Activated gamma-delta T cell (primary cell): ENCODE measurements around the gene NOL4L.
"Not testable (repeated sequence)": the region's sequence is repeated elsewhere in the genome, so short reads cannot be mapped to it uniquely, and the experiment has no call there.

Experiments used
- DNase-seq: peaks from one replicate; lab custom pipeline; 2025; lab: John Stamatoyannopoulos, UW

NOL4L gene

DNA sequence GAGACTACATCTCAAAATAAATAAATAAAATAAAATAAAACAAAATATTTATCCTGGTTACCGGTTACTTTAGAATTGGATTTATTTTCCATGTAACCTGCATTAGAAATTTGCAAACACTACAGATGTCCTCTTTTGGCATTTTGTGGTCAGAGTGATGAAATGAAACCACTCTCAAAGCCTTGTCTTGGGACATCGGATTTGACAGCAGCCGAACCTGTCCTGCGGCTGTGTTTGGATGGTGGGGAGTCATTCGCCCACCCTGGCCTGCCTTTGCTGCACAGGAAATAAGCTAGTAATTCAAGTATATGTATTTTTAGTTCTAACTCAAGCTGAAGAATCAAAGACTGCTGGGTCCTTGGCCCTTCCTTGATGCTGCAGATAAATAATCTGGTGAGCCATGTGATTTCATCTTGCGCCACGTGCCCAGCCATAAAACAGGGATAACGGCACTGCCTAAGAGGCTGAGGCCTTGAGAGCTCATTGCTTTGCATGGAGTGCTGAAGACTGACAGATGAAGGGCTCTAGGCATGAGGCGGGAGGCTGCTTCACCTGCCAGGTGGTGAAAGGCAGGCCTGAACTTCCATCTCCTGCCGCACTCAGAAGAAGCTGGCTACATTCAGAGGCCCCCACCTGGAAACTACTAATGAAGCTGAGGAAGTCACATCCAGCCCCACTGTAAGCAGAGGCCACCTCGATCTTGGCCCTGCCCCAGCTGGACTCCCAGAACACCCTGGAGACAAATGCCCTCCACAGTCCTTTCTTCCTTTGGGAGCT is 76.9 kb downstream of the NOL4L start:
- DNase-seq = no peak

DNA sequence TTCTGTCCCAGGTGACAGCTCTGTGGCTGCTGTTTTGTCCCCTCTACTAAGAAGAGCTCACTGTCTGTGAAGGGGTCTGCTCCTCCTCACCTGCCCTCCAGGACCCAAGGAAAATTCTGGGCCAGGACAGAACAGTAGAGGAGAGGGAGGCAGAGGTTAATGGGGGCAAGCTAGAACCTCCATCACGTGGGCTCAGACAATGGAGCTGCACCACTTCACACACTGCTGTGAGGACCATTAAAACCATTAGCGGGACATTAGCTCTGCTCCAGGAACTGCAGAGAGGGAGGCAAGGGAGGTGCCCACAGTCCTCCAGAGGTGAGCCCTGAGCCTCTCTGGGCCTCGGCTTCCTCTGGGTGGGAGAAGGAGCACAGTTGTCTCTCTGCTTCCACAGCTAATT is 78.4 kb downstream of the NOL4L start:
- no peak for DNase-seq

DNA sequence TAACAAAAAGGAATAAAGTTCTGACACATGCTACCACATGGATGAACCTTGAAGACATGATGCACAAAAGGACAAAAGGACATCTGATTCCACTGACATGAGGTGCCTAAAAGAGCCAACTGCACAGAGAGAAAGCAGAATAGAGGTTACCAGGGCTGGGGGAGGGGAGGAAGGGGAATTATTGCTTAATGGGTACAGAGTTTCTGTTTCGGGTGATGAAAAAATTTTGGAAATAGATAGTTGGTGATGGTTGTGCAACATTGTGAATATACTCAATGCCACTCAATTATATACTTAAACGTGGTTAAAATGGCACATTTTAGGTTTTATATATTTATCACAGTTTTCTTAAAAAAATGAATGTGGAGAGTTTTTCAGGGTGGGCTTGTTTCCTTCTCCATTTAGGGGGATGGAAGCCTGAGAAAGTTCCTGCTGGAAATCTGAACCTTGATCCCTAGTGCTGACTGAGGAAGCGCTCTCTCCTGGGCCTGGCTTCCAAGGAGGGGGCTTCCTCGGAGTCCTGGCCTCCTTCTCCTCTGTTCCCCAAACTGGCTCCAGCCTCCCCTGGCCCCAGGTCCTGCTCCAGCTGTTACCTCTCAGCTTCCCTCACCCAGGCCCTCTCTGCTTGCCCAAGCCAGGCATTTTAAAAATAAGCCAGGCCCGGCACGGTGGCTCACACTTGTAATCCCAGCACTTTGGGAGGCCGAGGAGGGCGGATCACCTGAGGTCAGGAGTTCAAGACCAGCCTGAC is 79.2 kb downstream of the NOL4L start:
- DNase-seq = no peak

DNA sequence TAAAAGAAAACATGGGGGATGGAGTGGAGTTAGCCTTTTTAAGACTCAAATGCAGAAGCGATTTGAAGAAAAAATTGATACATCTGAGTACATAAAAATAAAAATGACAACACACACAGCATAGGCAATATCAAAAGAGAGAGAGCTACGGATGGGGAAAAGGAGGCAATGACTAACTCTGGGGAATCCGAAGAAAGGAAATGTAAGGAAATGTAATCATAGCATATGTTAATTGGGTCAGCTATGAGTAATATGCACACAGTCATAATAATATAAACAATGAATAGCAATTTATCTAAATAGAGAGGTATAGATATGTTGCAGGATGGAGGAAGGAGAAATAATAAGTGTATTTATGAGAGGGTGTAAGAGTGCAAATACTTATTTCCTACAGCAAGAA is 83.4 kb downstream of the NOL4L start:
- no peak for DNase-seq

DNA sequence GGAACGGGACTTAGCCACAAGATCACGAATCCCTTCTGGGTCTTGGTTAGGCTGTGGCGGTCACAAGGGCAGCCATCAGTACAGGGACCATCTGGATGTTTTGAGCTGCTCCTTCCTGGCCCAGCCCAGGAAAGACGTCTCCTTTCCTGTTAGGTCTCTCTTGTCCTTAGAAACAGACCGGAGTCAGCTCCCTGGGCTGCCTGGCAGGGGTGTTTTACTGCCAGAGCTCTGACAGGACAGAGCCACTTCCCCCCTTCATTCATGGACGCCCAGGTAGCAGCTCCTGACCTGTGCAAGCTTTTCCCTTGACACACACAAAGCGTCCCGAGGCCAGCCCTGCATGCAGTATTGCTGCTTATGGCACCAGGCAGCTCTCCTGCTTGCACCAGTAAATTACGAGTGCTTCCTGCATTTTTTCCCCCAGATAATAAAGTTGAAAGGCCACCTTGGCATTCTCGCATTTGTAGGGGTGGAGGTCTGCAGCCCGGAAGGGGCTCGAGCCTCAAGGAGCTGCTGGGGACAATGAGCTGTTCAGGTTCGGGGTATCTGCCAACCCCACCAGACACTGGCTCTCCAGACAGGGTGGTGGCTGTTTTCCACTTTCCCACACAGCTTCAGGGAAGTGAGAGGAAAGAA is 87.4 kb downstream of the NOL4L start:
- DNase-seq = no peak

DNA sequence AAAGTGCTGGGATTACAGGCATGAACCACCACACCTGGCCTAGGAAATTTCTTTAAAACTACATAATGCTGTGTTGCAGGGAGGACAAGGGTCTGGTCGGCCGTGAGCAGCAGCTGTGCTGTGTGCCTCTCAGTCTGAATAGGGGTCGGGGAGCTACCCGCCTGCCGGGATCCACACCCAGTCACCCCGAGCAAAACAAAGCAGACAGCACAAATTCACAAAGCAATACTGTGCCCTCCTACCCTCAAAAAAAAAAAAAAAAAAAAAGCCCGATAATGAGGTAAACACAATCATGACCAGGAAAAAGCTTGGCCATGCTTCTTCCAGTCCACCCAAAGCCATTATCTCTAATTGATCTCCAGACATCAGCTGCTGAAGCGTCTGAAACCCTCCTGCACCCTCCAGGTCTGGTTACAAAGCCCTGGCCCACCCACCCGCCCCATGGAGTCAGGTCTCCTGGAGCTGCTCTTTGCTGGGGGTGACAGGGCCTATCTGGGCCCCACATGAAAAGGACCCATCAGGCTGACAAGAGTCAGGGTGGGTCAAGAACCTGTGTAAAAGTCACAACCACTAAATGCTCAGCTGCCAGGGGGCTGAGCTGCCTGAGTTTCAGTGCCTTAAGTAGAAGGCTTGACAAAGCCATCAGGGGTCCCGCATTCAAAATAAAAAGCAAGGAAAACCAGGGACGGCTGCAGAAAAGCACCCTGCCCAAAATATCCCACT is 88.2 kb downstream of the NOL4L start:
- DNase-seq = no peak

DNA sequence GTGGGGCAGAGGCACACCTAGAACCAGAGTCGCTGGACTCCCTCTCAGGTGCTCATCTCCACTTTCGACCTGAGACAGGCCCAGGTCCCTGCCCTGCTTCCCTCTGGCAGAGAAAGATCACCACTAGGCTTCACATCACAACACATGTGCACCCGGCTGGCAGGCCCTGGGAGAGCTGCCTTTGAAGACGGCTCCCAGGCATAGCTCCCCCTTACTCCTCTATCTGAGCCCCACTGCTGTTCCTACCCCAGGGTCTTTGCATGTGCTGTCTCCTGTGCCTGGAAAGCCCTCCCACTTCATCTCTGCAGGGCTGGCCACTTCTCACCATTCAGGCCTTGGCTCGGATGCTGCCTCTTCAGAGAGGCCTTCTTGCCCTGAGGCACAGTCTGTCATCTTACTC is 89.2 kb downstream of the NOL4L start:
- DNase-seq = no peak

DNA sequence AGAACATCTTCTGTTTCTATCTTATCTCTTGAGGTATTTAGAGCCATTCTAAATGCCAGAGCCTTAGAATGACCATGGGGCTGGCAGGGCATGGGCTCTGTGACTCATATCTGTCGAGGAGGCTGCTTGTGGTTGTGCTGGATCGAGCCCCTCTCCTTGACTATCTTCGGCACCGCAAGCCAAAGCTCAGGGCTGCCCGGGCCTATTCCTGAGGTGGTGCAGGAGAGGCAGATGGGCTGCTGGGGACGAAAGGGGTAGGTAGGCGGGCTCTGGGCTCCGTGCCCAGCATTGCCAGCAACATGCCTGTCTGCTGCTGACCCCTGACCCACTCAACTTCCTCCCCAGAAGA is 89.9 kb downstream of the NOL4L start:
- no peak for DNase-seq

DNA sequence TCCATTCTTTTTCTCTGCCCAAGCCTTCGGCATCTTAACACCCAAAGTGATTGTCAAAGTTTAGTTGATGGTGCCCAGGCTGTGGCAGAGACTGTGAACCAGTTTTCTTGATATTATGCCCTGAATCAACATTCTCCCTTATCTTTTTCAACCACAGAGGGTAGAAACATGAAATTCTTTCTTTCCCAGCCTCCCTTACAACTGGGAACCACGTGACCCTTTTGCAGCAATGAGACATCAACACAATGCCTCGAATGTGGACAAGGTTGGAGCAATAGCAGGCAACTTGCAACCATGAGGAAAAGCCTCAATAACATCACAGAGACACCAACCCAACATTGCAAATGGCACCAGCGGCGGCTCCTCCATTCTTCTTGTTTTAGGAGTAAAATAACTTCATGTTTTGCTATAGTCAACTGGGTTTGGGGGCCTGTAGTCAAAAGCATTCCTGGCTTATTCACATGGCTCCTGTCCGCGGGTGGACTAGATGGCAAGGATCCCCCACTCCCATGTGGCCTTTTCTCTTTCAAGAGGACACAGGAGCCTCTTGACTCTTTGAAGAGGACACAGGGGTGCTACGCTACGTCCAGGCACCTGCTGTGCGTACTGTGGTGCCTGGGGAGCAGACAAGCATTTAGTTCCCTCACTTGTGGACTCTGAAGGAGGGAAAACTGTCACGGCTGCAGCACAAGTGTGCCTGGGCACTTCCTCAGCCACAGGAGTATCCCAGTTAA is 90.5 kb downstream of the NOL4L start:
- DNase-seq = no peak

DNA sequence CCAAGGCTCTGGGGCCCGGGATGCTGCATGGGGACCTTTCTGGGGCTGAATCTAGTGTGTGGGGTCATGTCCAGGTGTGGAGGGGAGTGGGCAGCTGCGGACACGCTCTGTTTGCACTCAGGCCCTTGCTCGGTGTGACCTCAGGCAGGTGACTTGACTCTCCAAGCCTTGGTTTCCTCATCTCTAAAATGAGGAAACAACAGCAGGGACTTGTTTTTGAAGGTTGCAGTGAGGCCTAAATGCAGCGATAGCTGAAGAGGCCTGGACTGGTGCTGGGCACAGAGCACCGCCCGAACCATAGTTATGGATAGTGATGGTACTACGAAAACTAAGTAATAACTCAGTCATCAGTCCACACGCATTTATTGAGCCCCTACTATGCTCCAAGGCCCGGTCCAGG is 91.8 kb downstream of the NOL4L start:
- no peak for DNase-seq

DNA sequence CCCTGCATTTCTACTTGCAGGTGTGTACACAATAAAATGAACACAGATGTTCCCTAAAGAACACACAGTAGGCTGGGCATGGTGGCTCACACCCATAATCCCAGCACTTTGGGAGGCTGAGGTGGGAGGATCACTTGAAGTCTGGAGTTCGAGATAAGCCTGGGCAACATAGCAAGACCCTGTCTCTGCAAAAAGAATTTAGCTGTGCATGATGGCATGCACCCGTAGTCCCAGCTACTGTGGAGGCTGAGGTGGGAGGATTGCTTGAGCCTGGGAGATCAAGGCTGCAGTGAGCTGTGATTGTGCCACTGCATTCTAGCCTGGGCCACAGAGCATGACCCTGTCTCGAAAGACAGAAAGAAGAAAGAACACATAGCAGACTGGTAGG is 93.4 kb downstream of the NOL4L start:
- DNase-seq = not testable (repeated sequence)

DNA sequence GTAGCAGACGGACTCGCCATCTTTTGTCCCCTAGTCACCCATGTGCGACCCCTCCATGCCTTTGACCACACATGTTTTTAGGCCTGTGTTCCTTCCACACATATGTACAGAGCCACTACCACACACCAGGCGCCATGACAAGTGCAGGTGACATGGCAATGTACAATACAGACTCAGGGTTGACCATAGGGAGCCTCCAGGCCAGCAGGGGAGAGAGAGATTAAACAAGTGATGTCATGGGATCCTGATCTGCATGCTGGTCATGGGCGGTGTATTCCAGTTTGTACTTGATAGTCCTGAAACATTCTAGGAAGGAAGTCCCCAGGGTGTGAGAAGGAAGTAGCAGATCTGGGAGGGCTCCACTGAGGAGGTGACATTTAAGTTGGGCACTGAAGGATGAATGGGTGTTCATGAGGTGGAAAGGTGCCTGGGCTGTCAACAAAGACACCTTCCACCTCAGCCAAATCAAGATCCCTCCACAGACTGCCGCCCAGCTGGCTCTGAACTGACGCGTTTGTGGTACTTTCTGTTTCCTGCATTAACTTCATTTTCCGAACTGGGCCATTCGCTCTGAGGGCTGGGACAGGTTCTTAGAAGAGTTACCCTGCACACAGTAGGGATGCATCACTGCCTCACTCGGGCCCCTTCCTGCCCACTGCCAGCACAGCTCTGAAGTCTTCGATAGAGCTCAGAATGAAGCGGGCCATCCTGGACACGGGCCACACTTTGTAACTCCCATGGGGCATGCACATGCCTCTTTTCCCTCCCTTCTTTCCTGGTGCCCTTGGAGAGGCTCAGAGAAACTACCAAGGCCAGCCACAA is 94.0 kb downstream of the NOL4L start:
- DNase-seq = no peak

DNA sequence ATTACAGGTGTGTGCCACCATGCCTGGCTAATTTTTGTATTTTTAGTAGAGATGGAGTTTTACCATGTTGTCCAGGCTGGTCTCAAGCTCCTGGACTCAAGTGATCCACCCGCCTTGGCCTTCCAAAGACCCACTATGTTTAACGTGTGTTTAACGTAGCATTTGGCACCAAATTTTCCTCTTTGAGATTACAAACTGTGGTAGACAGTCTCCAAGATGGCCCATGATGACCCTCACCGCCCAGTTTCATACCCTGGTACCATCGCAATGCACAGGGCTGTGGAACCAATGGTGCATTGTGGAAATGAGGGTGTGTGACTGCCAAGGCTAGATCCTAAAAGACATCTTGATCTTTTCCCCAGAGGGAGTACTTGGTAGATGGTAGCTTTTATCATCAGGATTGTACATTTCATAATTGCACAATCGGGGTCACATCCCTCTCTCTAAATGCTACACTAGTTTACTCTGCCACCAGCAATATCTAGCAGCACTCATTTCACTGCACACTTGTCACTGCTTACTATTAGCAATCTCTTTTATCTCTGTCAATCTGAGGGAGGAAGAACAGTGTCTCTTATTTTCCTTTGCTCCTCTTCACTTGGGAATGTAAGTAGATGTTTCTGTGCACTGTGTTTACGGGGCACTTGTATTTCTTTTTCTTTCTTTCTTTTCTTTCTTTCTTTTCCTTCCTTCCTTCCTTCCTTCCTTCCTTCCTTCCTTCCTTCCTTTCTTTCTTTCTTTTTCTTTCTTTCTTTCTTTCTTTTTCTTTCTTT is 96.9 kb downstream of the NOL4L start:
- DNase-seq = no peak

DNA sequence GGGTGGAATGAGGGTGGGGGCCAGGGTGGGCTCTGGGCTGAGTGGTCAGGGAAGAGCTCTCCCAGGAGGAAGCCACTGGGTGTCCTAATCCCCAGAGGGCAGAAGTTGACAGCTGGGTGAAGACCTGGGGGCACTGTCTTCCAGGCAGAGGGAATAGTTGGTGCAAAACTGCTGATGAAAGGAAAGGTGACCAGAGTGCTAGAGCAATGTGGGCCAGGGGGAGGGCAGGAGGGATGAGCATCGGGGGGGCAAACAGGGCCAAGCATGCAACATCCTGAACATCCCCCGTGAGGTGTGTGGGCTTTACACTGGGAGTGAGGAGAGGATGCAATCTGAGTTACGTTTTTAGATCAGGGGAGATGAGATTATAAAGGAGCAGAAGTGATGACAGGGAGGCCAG is 97.8 kb downstream of the NOL4L start:
- no peak for DNase-seq

DNA sequence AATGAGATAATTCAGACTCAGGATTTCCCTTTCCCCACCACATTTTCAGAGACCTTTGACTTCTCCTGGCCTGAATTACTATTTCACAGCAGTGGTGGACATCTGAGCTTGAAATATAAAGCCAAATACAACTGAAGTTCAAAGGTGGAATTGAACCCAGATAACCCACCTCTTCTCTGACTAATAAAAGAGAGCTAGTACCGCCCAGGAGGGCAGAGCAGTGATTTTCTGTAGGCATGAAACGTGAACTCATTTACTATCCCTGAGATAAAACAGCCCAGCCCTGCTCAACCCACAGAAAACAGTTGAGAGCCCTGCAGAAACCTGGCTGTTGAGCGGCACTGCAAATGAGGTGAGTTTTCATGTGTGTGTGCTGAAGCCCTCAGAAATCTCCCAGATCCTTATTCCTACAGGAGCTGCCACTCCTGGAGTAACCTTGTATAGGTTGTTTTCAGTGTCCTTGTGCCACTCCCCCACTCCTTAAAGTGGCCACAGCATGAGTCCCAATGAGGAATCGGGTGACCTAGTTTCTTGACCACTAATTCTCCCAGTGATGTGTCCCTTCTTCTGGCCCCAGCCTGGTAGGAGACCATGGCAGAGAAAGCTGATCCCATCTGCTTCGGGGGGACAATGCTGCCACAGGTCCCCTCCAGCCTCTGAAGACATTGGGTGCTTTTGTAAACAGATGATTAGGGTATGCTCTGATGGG is 99.2 kb downstream of the NOL4L start:
- DNase-seq = no peak

DNA sequence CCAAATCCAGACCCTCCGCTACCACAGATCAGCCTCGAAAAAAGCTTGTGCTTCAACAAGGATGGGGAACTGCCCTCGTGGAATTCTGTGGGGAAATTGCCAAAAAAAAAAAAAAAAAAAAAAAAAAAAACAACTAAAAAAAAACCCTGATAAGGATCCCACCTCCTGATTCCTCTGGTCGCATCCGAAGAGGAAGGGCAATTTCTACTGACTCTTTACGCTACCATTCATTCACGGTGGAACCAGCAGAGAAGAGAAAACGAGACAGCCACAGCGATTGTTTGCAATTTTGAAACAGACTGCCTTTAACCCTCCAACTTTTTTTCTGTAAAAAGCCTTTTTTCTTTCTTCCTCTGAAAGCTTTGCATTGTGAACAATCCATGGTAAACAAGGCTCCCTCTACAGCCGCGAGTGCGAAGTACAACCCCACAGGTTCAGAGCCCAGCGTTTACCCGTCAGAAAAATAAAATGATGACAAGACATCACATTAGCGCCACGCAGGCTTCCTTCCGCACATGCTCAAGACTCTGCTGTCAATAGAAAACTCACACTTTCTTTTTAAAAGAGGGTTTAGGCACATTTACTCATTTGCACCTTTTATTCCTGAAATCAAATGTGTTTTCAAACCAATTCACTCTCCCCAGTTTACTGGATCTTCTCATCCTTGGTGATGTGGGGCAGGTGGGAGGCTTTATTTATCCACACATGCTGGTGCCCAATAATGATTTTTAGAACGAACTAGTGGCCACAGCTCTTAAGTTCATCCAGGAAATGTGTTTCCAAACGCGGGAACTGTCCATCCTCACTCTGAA is 100.0 kb downstream of the NOL4L start:
- no peak for DNase-seq

DNA sequence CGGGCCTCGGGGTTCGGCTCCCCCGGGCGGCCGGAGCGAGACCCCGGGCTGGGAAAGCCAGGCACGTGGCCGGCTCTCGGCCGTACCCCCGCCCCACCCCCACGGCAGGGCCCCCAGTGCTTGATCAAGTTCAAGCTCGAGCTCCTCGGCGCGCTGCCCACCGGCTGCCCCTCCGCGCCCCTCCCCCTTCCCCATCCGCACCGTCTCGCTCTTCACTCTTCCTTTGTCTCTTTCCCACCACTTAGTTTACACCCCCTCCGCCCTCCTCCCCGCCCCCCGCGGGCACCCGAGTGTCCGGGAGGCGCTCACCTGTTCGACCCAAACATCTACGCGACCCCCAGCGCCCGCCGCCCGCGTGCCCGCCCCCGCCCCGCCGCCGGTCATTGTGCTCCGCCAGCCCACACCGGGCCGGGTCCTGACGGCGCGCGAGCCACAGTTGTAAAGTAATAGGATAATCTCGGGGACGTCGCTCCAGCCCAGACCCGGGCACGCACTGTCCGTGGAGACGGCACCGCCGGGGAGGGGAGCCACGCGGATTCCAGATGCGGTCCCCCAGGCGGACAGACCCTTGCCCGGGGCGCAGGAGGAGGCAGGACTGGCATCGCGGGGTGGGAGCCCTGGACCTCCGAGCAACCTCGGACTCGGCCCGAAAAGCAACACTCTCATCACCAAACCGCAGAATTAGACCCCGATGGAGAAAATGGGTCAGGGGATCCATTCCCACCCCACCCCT is 100.7 kb downstream of the NOL4L start:
- no peak for DNase-seq
